Colonic mucosa (tissue), 4 donors: ENCODE measurements around the gene LYST. TPM values are rescaled to one million over a fixed set of nuclear protein-coding genes. Genes with fewer than 3 reads are reported as not detected.

Experiments used
- DNase-seq: peaks from one replicate; pipeline ENCODE4 v3.0.0-alpha.2; 2020
- H3K27ac ChIP-seq: fragments of 200-600 bp; one replicate; pipeline ENCODE4 v1.8.0; 2021
- H3K27me3 ChIP-seq: fragments of 200-600 bp; one replicate; pipeline ENCODE4 v1.8.0; 2021
- H3K36me3 ChIP-seq: fragments of 200-600 bp; one replicate; pipeline ENCODE4 v1.8.0; 2021
- H3K4me1 ChIP-seq: fragments of 200-600 bp; one replicate; pipeline ENCODE4 v1.8.0; 2021; ENCODE audit warnings: mild to moderate bottlenecking
- H3K4me3 ChIP-seq: fragments of 200-600 bp; one replicate; pipeline ENCODE4 v1.8.0; 2021
- H3K9ac ChIP-seq, 2 donors: one replicate each; pipeline ENCODE4 v1.7.0; 2013; ENCODE audit warnings: control low read depth in 2 of 2, low read depth in 2 of 2, low read length in 2 of 2
- H3K9me3 ChIP-seq: fragments of 200-600 bp; one replicate; pipeline ENCODE4 v1.8.0; 2021
- intact Hi-C: fragments of 100-400 bp; cut with DNase I; formaldehyde crosslinking; loops from one replicate; pipeline ENCODE4 v1.14.1; 2022
- total RNA-seq, 2 donors: library from RNA; stranded (reverse); fragmentation: NEBNext Ultra II Directional in 1 of 2; extraction: Animal tissue kit (Norgen Biotek cat#: 25700) in 1 of 2; gene quantifications; one replicate each; pipeline ENCODE4 v1.2.1, GENCODE V29; 2021
- TF ChIP-seq, protein P1 (sequence below): fragments of 200-600 bp; IDR thresholded peaks from one replicate; pipeline ENCODE4 v1.8.0; 2022; ENCODE audit warnings: antibody characterized with exemption, mild to moderate bottlenecking
- donor health status: healthy.
- donor health status: DM: no; HTN: no; CAD: no.
- donor health status: DM: no; HTN: no; CAD: no.

The LYST gene
- total RNA-seq, 2 donors from 2014 or later, result 13.7 to 20.0 TPM

DNA sequence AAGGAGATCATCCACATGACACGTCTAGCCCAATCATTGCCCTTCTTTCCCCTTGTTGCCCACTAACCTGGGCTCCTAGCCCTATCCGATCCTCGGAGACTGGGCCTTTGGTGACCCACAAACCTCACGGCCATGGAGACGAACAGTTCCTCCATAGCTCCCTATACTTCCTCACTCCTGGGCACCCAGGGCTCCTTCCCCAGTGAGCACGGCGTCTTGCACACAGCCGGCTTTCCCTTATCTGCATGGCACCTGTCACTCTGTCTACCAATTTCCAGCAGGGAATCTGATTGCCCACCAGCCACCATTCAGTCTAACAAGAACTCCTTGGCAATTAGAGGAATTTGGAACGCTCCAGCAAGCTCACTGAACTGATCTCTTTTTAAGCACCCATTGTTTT is 220.2 kb downstream of the LYST start:
- peaks cover 3% of the 10 kb centered on the region for H3K4me1 ChIP-seq
- H3K27me3 ChIP-seq, result peaks cover 9% of the 10 kb centered on the region
- H3K27ac ChIP-seq, result no peak overlapping the region
- H3K36me3 ChIP-seq, result no peaks in the 10 kb centered on the region
- no peak overlapping the region for H3K9ac ChIP-seq
- H3K4me3 ChIP-seq, result no peak overlapping the region
- H3K9me3 ChIP-seq, result no peaks in the 10 kb centered on the region
- DNase-seq, result no peak
- intact Hi-C loops, result no loop called here
- TF ChIP-seq, protein P1, sequence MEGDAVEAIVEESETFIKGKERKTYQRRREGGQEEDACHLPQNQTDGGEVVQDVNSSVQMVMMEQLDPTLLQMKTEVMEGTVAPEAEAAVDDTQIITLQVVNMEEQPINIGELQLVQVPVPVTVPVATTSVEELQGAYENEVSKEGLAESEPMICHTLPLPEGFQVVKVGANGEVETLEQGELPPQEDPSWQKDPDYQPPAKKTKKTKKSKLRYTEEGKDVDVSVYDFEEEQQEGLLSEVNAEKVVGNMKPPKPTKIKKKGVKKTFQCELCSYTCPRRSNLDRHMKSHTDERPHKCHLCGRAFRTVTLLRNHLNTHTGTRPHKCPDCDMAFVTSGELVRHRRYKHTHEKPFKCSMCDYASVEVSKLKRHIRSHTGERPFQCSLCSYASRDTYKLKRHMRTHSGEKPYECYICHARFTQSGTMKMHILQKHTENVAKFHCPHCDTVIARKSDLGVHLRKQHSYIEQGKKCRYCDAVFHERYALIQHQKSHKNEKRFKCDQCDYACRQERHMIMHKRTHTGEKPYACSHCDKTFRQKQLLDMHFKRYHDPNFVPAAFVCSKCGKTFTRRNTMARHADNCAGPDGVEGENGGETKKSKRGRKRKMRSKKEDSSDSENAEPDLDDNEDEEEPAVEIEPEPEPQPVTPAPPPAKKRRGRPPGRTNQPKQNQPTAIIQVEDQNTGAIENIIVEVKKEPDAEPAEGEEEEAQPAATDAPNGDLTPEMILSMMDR, result no peak

DNA sequence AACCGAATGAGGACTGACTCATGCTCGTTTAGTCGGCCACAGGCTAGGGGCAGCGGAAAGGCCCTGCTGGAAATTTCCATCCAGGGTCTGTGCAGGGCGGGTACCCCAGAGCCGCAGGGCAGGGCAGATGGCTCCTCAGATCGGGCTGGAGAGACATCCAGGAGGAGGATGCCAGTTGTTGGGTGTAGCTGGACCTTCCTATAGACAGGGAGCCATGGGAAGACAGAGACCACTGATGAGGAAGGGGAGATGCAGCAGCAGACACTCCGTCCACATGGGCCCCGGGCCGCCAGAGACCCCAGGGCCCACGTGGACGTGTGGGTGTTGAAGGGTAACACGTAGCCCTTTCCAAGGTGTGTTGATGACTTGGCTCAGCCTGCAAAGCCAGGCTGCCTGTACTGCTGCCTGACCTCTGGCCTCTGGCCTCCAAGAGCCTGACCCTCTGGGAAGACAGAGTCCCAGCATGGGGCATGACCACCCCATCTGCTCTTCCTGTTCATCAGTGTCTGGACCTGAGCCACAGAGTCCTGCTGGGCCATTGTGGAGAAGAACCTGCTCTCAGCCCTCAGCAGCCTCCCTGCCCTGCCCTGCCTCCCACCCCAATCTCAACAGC is 221.9 kb downstream of the LYST start:
- Histone ChIP-seq H3K4me3 (no peak overlapping the region), H3K36me3 (no peaks in the 10 kb centered on the region), H3K9me3 (no peaks in the 10 kb centered on the region), H3K9ac (no peak overlapping the region), H3K4me1 (peaks cover 3% of the 10 kb centered on the region), H3K27me3 (peaks cover 4% of the 10 kb centered on the region), H3K27ac (no peak overlapping the region)
- DNase-seq, result no peak
- TF ChIP-seq, protein P1, result no peak
- intact Hi-C loops, result no loop called here

GRCh38 chr1:235643837-235644692 is 222.6 kb downstream of the LYST start:
- Histone ChIP-seq H3K27me3 (peaks cover under 1% of the 10 kb centered on the region), H3K4me1 (peaks cover 1% of the 10 kb centered on the region), H3K9ac (no peak overlapping the region), H3K27ac (no peak overlapping the region), H3K9me3 (no peaks in the 10 kb centered on the region), H3K4me3 (no peak overlapping the region), H3K36me3 (no peaks in the 10 kb centered on the region)
- no peak for DNase-seq
- intact Hi-C loops, result no loop called here
- TF ChIP-seq, protein P1, result no peak

DNA sequence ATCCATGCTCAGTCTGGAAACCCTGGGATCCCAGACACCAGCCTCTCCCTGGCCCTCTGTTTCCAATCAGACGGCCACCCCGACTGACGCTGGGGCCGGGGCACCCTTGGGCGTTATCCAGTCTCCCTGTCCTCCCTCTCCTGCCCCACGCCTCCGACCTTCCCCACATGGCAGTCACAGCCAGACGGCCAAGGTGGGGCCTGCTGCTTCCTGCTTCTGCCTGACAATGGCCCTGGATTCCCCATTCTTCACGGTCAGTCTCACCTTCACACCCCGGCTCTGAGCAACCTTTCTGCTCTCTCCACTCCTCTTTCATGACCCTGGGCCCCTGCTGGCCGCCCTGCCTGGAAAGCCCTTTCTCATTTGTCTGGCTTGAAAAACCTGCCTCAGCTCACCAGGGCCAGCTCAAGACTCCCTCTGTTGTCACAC is 223.7 kb downstream of the LYST start:
- TF ChIP-seq, protein P1, result no peak
- H3K4me1 ChIP-seq, result no peaks in the 10 kb centered on the region
- intact Hi-C loops, result no loop called here
- H3K9me3 ChIP-seq, result no peaks in the 10 kb centered on the region
- DNase-seq, result no peak
- H3K36me3 ChIP-seq, result no peaks in the 10 kb centered on the region
- H3K27me3 ChIP-seq, result no peaks in the 10 kb centered on the region
- no peak overlapping the region for H3K9ac ChIP-seq
- H3K4me3 ChIP-seq, result no peak overlapping the region
- H3K27ac ChIP-seq, result no peak overlapping the region

- H3K9me3 ChIP-seq, result no peaks in the 10 kb centered on the region
- intact Hi-C loops, result no loop called here
- H3K27me3 ChIP-seq, result no peaks in the 10 kb centered on the region
- no peak overlapping the region for H3K27ac ChIP-seq
- H3K4me1 ChIP-seq, result no peaks in the 10 kb centered on the region
- no peak for DNase-seq
- H3K36me3 ChIP-seq, result no peaks in the 10 kb centered on the region
- H3K9ac ChIP-seq, result no peak overlapping the region
- TF ChIP-seq, protein P1, result no peak
- no peak overlapping the region for H3K4me3 ChIP-seq
Measured at GRCh38 chr1:235642011-235642942, 224.4 kb downstream of the LYST start.
